ENCODE results near the gene SCGN.
A peak's percentile ranks its signal among the peaks of the same experiment; 100 is the strongest.
"Not testable (repeated sequence)": the region's sequence is repeated elsewhere in the genome, so short reads cannot be mapped to it uniquely, and the experiment has no call there.

The SCGN gene

DNA sequence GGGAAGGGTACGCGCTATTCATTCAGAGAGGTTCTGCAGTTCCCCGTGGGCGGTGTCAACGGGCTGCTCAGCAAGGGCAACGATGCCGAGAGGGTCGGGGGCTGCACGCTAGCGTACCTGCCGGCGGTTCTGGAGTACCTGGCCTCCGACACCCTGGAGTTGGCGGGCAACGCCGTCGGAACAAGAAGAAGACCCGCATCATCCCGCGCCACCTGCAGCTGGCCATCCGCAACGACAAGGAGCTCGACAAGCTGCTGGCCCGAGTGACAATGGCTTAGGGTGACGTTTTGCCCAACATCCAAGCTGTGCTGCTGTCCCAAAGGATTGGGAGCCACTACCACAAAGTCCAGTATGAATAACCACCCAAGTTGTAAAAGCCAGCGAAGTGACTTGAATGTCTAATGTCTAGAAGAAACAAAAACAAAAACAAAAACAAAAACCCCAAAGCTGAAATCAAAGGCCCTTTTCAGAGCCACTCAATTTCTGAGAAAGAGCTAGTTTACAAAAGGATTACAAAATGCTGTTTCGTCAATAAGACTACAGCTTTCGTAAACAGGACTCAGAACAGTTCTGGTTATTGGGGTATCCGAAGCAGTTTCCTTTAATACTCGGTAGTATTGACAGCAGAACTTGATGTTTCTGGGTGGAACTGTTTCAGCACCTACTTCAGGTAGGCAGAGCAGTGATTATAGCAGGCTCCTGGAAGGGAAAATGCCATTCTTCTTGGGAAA lies 80.6 kb downstream of the SCGN start:
- no peak for DNase-seq

DNA sequence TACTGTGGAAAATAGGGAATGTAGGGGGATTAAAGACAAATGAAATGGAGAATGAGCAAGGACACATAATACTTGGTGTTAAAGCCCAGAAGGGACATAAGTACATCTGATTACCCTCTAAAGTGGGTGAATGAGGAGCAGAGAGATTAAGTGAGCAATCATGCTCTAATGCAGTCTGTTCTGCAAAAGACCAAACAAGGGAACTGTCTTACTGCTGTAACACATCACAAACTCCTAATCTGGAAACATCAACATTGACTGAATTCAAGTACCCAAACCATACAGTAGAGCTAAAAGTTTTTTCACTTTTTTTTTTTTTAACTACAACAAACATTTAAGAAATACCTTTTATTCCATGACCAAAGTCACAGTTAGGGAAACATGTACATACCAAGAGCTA lies 83.2 kb downstream of the SCGN start:
- DNase-seq, result no peak

DNA sequence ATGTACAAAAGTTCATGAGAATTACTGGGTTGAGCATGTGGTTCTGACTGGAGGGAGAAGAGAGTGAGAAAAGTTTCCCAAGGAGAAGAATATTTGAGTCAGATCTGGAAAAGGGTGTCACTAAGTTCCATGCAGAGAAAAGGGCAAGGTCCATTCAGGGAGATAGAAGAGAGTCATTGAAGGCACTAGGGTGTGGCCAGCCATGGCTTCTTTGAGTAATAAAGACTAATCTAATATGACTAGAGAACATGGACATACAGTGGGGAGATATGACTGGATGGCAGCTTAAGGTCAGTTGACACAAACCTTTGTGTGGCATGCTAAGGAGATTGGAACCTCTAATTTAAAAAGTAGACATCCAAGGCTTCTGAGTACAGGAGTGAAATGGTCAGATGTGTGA lies 91.9 kb downstream of the SCGN start:
- DNase-seq, result no peak

DNA sequence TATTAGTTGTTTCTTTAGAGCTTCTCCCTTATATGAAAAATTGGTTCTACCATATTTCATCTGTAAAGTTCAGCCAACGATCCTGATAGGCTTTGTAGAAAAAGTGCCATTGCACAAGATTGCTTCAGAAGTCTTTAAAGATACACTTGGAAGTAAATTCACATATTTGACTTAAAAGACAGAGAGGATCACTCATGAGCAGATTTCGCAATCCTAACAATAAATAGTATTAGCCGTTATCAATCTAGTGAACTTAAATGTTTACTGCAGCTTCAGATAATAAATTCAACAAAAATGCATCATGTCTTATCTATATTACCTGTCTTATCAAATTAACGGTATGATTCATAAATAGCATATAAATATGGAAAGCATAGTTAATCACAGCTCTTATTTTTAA lies 93.8 kb downstream of the SCGN start:
- DNase-seq, result no peak

DNA sequence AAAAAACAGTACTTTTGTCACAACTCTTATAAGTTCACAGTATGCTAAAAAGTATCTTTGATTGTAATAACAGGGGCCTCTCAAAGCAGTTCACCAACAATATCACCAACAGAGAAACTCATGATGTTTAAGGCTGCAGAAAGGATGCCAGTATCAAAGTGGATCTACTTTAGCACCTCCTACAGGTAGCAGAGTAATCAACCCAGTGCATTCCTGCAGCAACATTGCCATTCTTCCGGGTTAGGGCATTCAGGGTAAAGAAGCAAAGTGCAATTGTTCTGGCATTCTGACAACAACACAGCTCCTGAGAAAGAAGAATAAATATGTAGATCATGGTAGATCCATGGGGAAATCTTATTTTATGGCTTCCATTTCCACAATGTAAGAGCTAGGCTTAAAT lies 95.0 kb downstream of the SCGN start:
- DNase-seq, result no peak

DNA sequence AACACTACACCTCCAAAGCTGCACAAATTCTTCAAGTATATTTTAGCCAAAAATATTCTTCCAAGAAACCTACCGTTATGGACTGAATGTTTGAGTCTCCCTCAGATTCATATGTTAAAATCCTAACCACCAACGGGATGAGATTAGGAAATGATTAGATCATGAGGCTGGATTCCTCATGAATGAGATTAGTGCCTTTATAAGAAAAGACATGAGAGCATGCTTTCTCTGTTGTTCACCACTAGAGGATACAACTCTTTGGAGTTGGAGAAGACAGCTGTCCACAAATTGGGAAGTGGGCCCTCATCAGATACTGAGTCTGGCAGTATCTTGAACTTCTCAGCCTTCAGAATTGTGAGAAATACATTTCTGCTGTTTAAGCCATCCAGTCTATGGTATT lies 95.5 kb downstream of the SCGN start:
- no peak for DNase-seq

DNA sequence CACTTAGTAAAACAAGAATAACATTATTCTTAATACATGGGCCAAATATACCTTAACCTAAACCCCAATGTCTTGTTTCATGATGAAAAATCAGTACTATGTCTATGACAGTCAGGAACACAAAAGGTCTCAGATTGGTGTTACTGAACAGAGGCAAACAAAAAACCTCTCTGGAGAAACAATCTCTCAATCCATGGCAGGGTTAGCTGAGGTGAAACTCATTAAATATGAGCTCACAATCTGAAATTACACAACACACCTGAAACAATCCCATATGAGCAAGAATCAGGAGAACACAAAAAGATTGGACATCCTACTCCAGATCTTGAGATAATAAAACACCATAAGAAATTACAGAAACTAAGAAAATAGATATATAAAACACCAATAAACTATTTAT lies 96.0 kb downstream of the SCGN start:
- no peak for DNase-seq

DNA sequence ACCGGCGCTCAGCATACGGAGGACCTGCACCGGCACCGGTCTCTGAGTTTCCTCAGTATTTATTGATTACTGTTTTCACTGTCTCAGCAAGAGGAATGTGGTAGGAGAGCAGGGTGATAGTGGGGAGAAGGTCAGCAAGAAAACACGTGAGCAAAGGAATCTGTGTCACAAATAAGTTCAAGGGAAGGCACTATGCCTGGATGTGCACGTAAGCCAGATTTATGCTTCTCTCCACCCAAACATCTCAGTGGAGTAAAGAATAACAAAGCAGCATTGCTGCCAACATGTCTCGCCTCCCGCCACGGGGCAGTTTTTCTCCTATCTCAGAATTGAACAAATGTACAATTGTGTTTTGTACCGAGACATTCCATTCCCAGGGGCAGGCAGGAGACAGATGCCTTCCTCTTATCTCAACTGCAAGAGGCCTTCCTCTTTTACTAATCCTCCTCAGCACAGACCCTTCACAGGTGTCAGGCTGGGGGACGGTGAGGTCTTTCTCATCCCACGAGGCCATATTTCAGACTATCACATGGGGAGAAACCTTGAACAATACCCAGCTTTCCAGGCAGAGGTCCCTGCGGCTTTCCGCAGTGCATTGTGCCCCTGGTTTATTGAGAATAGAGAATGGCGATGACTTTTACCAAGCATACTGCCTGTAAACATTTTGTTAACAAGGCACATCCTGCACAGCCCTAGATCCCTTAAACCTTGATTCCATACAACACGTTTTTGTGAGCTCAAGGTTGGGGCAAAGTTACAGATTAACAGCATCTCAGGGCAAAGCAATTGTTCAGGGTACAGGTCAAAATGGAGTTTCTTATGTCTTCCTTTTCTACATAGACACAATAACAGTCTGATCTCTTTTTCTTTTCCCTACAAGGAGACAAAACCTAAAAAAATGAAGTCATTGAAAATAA lies 96.8 kb downstream of the SCGN start:
- not testable (repeated sequence) for DNase-seq

DNA sequence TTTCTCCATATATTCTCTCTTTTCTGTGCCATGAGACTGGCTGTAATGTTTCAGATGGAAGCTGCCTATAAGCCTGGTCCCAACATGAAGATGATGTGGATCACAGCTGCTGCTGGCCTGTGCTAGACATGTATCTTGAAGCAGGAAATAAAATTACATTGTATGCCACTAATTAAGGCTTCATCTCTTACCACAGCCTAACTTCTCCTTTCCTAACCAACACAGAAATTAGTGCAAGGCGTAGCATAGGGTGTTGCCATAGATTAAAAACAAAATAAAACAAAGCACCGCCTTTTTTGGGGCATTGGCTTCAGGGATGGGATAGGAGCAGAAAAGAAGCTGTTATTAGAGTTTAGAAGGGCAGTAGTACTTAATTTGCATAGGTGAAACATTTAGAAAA lies 97.8 kb downstream of the SCGN start:
- peak; percentile 90 to 91 for DNase-seq

DNA sequence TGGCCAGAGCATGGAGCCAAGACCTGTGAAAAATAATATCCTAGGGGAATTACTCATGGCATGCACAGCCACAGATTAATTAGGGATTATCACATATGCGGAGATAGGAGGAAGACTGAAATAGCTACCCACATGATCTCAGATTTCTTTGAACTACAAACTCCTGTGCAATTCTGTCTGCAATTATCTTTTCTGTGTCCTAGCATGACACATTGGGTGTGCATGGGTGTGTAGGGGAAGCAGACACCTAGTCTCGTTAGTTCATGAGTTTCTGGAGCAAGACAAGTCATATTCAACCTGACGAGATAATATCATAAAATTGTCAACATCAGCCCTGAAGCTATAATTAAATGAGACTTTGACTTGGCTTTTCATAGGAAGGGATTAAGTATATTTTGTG lies 98.9 kb downstream of the SCGN start:
- DNase-seq, result no peak
